Glomerular visceral epithelial cell (primary cell): ENCODE results near the gene HSDL1.

Source experiments
- DNase-seq: peaks from one replicate; pipeline ENCODE4 v3.0.0-alpha.2; 2016; ENCODE audit errors: extremely low spot score

The HSDL1 gene

GRCh38 chr16:84082110-84082509 lies 62.9 kb downstream of the HSDL1 start:
- no peak for DNase-seq

GRCh38 chr16:84081446-84081989 lies 63.5 kb downstream of the HSDL1 start:
- DNase-seq, result no peak

DNA sequence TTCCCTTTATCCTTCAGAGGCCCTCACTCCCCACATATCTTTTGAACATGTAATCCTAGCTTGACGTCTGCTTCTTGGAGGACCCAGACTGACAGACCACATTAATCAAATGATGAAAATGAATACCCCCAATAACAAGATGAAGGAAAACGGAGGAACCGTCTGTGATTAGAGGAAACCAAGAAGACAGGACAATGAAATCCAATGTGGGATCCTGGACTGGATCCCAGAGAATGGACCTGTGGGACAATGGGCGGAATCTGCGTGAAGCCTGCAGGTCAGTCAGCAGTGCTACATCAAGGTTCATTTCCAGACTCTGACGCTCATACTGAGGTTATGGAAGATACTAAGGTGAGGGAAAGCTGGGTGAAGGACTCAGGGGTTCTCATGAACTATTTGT lies 64.2 kb downstream of the HSDL1 start:
- DNase-seq, result no peak

GRCh38 chr16:84080378-84080777 lies 64.6 kb downstream of the HSDL1 start:
- no peak for DNase-seq

GRCh38 chr16:84079664-84080063 lies 65.3 kb downstream of the HSDL1 start:
- no peak for DNase-seq

DNA sequence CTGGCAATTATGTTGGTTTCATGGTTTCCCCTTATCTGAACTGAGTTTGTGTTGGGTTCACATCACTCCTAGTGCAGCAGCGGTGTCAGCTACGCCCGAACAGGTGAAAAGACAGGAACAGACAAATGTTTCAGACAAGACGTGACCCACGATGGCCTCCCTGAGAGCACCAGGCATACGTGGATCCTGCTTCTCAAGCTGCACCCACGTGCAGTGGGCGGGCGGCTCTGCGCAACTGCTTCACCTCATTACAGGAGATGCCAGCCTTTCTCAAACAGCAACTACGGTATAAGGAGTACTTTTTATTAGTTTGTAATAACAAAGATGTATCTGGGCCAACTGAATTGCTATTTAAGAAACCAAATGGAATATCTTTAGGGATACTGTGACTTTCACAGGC lies 69.6 kb downstream of the HSDL1 start:
- no peak for DNase-seq

- no peak for DNase-seq
Observed at GRCh38 chr16:84074721-84075120, 70.3 kb downstream of the HSDL1 start.
